HCT116 (cell line): Measurements from ENCODE around the gene SECISBP2L.

ENCODE experiments used
- CEBPB ChIP-seq: IDR thresholded peaks from 2 replicates; pipeline ENCODE4 v1.6.1; 2012; ENCODE audit warnings: low read depth
- EGR1 ChIP-seq: IDR thresholded peaks from 2 replicates; pipeline ENCODE4 v1.6.1; 2012; ENCODE audit warnings: low read depth
- ELF1 ChIP-seq: IDR thresholded peaks from 2 replicates; pipeline ENCODE4 v1.6.1; 2012; ENCODE audit warnings: low read depth, borderline replicate concordance
- EZH2phosphoT487 ChIP-seq: fragments of 200-600 bp; IDR thresholded peaks from 2 replicates; pipeline ENCODE4 v1.6.1; 2018; ENCODE audit warnings: antibody characterized with exemption, borderline replicate concordance
- JUND ChIP-seq: IDR thresholded peaks from 2 replicates; pipeline ENCODE4 v1.6.1; 2012
- POLR2A ChIP-seq: IDR thresholded peaks from 2 replicates; pipeline ENCODE4 v1.7.0; 2011; ENCODE audit warnings: borderline replicate concordance; ENCODE audit not compliant: insufficient read depth, insufficient read length; ENCODE audit errors: extremely low read depth
- POLR2AphosphoS5 ChIP-seq: IDR thresholded peaks from 2 replicates; pipeline ENCODE4 v1.6.1; 2011; ENCODE audit warnings: mild to moderate bottlenecking, low read depth, low read length, moderate library complexity
- SIN3A ChIP-seq: IDR thresholded peaks from 2 replicates; pipeline ENCODE4 v1.6.1; 2012; ENCODE audit warnings: low read depth
- SRF ChIP-seq: IDR thresholded peaks from 2 replicates; pipeline ENCODE4 v1.6.1; 2012; ENCODE audit warnings: low read depth
- YY1 ChIP-seq: IDR thresholded peaks from 2 replicates; pipeline ENCODE4 v1.6.1; 2011; ENCODE audit warnings: low read length, low read depth, moderate library complexity, mild to moderate bottlenecking; ENCODE audit not compliant: insufficient replicate concordance; ENCODE audit errors: extremely low read depth
- ZNF274 ChIP-seq: fragments of 200-500 bp; sonication (Bioruptor generic); IDR thresholded peaks from 2 replicates; pipeline ENCODE4 v1.6.1; 2014; ENCODE audit warnings: mild to moderate bottlenecking, low read depth, low read length, inconsistent platforms
- TF ChIP-seq, protein P1 (sequence below), 3 experiments: fragments of 200-600 bp in 1 of 3; sonication (generic) in 1 of 3; IDR thresholded peaks in 2 of 3; conservative IDR thresholded peaks in 1 of 3; 2 replicates each; pipeline ENCODE4 v1.5.1; 2012 to 2017; ENCODE audit warnings: low read depth in 2 of 3, low read length in 2 of 3, antibody characterized with exemption in 1 of 3, borderline replicate concordance in 1 of 3, control low read depth in 1 of 3, mild to moderate bottlenecking in 1 of 3, mixed read lengths in 1 of 3, mixed run types in 1 of 3, moderate library complexity in 1 of 3; ENCODE audit not compliant: insufficient read depth in 1 of 3
- TF ChIP-seq, protein P2 (sequence below): IDR thresholded peaks from 2 replicates; pipeline ENCODE4 v1.6.1; 2012; ENCODE audit warnings: low read depth

DNA sequence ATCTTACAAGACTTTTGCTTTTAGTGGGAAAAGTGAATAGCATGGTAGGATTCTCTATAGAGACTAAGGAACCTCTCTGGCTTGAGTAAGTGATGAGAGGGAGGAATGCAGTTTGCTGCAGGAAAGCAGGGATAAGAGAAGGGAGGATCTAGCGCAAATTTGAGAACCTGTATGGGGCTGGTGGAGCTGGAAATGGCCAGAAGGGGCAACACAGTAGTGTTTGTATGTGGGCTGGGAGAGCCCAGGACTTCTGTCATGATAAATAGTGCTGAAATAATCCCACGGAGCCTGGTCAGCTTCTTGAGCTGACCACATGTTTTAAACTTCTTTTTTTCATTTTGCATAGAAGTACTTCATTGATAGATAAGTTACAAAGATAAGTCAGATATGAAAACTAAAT is 71.4 kb downstream of the SECISBP2L start:
- no peak for TF ChIP-seq EGR1
- TF ChIP-seq, protein P1, sequence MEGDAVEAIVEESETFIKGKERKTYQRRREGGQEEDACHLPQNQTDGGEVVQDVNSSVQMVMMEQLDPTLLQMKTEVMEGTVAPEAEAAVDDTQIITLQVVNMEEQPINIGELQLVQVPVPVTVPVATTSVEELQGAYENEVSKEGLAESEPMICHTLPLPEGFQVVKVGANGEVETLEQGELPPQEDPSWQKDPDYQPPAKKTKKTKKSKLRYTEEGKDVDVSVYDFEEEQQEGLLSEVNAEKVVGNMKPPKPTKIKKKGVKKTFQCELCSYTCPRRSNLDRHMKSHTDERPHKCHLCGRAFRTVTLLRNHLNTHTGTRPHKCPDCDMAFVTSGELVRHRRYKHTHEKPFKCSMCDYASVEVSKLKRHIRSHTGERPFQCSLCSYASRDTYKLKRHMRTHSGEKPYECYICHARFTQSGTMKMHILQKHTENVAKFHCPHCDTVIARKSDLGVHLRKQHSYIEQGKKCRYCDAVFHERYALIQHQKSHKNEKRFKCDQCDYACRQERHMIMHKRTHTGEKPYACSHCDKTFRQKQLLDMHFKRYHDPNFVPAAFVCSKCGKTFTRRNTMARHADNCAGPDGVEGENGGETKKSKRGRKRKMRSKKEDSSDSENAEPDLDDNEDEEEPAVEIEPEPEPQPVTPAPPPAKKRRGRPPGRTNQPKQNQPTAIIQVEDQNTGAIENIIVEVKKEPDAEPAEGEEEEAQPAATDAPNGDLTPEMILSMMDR (IDR thresholded peaks at IDR 0.05 in 2 of 3, conservative IDR thresholded peaks at IDR 0.05 in 1 of 3; ENCODE audit: borderline replicate concordance in 1 of 3, insufficient read depth in 1 of 3, low read depth in 2 of 3, low read length in 2 of 3): peak in 1 of 3 experiments; percentile 25; a peak in 1 of 6 replicates
- TF ChIP-seq CEBPB: no peak
- no peak for TF ChIP-seq EZH2phosphoT487
- no peak for TF ChIP-seq POLR2A
- TF ChIP-seq ZNF274: no peak
- TF ChIP-seq, protein P2, sequence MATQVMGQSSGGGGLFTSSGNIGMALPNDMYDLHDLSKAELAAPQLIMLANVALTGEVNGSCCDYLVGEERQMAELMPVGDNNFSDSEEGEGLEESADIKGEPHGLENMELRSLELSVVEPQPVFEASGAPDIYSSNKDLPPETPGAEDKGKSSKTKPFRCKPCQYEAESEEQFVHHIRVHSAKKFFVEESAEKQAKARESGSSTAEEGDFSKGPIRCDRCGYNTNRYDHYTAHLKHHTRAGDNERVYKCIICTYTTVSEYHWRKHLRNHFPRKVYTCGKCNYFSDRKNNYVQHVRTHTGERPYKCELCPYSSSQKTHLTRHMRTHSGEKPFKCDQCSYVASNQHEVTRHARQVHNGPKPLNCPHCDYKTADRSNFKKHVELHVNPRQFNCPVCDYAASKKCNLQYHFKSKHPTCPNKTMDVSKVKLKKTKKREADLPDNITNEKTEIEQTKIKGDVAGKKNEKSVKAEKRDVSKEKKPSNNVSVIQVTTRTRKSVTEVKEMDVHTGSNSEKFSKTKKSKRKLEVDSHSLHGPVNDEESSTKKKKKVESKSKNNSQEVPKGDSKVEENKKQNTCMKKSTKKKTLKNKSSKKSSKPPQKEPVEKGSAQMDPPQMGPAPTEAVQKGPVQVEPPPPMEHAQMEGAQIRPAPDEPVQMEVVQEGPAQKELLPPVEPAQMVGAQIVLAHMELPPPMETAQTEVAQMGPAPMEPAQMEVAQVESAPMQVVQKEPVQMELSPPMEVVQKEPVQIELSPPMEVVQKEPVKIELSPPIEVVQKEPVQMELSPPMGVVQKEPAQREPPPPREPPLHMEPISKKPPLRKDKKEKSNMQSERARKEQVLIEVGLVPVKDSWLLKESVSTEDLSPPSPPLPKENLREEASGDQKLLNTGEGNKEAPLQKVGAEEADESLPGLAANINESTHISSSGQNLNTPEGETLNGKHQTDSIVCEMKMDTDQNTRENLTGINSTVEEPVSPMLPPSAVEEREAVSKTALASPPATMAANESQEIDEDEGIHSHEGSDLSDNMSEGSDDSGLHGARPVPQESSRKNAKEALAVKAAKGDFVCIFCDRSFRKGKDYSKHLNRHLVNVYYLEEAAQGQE: no peak
- TF ChIP-seq SIN3A: no peak
- no peak for TF ChIP-seq POLR2AphosphoS5
- TF ChIP-seq ELF1: no peak
- TF ChIP-seq YY1: no peak
- TF ChIP-seq JUND: no peak
- TF ChIP-seq SRF: no peak
